Peyer's patch (tissue), 4 donors: ENCODE results near the gene MGRN1. TPM values are rescaled to one million over a fixed set of nuclear protein-coding genes. Genes with fewer than 3 reads are reported as not detected.
A peak's percentile ranks its signal among the peaks of the same experiment; 100 is the strongest.
"Not testable (repeated sequence)": the region's sequence is repeated elsewhere in the genome, so short reads cannot be mapped to it uniquely, and the experiment has no call there.

Experiments
- DNase-seq, 3 donors: peaks; one replicate each; pipeline ENCODE4 v3.0.0-alpha.2; 2017 to 2019
- H3K27ac ChIP-seq, 4 donors: fragments of 200-600 bp; sonication (generic); one replicate each; pipeline ENCODE4 v1.5.1; 2016 to 2019
- H3K27me3 ChIP-seq, 2 donors: fragments of 200-600 bp; sonication (generic); one replicate each; pipeline ENCODE4 v1.5.1; 2019
- H3K36me3 ChIP-seq, 3 donors: fragments of 200-600 bp; sonication (generic); one replicate each; pipeline ENCODE4 v1.5.1; 2016 to 2019
- H3K4me1 ChIP-seq, 4 donors: fragments of 200-600 bp; sonication (generic); one replicate each; pipeline ENCODE4 v1.5.1; 2016 to 2019
- H3K4me3 ChIP-seq, 4 donors: fragments of 200-600 bp; sonication (generic); 1 replicate in 3 of 4; 2 replicates in 1 of 4; pipeline ENCODE4 v1.5.1; 2016 to 2019; ENCODE audit warnings: mild to moderate bottlenecking in 1 of 4
- H3K9me3 ChIP-seq, 4 donors: fragments of 200-600 bp; sonication (generic); one replicate each; pipeline ENCODE4 v1.5.1; 2016 to 2019; ENCODE audit warnings: mild to moderate bottlenecking in 1 of 4
- CTCF ChIP-seq, 6 experiments: fragments of 450-650 bp in 4 of 6; fragments of 200-600 bp in 2 of 6; sonication (generic) in 1 of 6; IDR thresholded peaks; one replicate each; pipeline ENCODE4 v1.5.1; 2017 to 2019; ENCODE audit warnings: antibody characterized with exemption in 6 of 6, mild to moderate bottlenecking in 3 of 6, moderate library complexity in 1 of 6
- POLR2A ChIP-seq, 2 donors: fragments of 450-650 bp; IDR thresholded peaks; one replicate each; pipeline ENCODE4 v1.5.1; 2017; ENCODE audit warnings: antibody characterized with exemption in 2 of 2, mild to moderate bottlenecking in 2 of 2, moderate library complexity in 2 of 2
- total RNA-seq, 4 donors: library from RNA; depleted of rRNA; stranded (reverse); fragments of >200 nt; gene quantifications; one replicate each; pipeline ENCODE4 v1.1.0, GENCODE V29; 2016

MGRN1 gene
- total RNA-seq, 4 donors from 2014 or later = 74.1 to 147 (median 93.8) TPM

- peak; percentile 66 to 84 (median 83) for DNase-seq
- H3K4me3 ChIP-seq, H3K27ac ChIP-seq, H3K27me3 ChIP-seq, H3K9me3 ChIP-seq: not testable (repeated sequence)
- H3K36me3 ChIP-seq = peaks cover 0 to 44% (median 0%) of the 10 kb centered on the region in 3 donors
- peaks cover 0 to 28% (median 0%) of the 10 kb centered on the region in 4 donors for H3K4me1 ChIP-seq
- TF ChIP-seq CTCF (IDR thresholded peaks at IDR 0.05) = peak; percentile 36 to 81 (median 76)
Observed at GRCh38 chr16:4650443-4651074, 25.9 kb downstream of the MGRN1 start.

- H3K27me3 ChIP-seq = no peaks in the 10 kb centered on the region
- peaks cover 0 to 50% (median 0%) of the 10 kb centered on the region in 3 donors for H3K36me3 ChIP-seq
- no peak overlapping the region for H3K27ac ChIP-seq
- TF ChIP-seq POLR2A (IDR thresholded peaks at IDR 0.05) (no peak), CTCF (IDR thresholded peaks at IDR 0.05) (no peak)
- DNase-seq = no peak
- no peak overlapping the region for H3K4me3 ChIP-seq
- H3K9me3 ChIP-seq = no peaks in the 10 kb centered on the region
- H3K4me1 ChIP-seq = peaks cover 0 to 33% (median 0%) of the 10 kb centered on the region in 4 donors
Observed at GRCh38 chr16:4651827-4652226, 27.2 kb downstream of the MGRN1 start.

DNA sequence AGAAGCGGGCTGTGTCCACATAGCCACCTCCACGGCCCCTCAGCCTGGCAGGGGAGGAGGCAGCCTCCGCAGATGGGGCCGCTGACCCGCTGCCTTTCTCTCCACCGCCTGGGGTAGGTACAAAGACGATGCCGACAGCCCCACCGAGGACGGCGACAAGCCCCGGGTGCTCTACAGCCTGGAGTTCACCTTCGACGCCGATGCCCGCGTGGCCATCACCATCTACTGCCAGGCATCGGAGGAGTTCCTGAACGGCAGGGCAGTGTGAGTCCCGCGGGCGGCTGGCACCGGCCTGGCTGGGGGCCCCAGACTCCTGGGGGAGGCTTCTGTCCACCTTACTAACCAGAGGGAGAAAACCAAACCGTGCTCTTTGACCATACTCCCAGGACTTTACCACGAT lies 27.9 kb downstream of the MGRN1 start:
- H3K36me3 ChIP-seq = peaks cover 0 to 57% (median 0%) of the 10 kb centered on the region in 3 donors
- peak overlapping the region in 3 of 4 donors; percentile 49 to 89 (median 88) for H3K27ac ChIP-seq
- no peaks in the 10 kb centered on the region for H3K9me3 ChIP-seq
- no peak for TF ChIP-seq CTCF (IDR thresholded peaks at IDR 0.05)
- H3K4me3 ChIP-seq = no peak overlapping the region
- H3K4me1 ChIP-seq = peaks cover 0 to 33% (median 0%) of the 10 kb centered on the region in 4 donors
- no peaks in the 10 kb centered on the region for H3K27me3 ChIP-seq
- DNase-seq = no peak

DNA sequence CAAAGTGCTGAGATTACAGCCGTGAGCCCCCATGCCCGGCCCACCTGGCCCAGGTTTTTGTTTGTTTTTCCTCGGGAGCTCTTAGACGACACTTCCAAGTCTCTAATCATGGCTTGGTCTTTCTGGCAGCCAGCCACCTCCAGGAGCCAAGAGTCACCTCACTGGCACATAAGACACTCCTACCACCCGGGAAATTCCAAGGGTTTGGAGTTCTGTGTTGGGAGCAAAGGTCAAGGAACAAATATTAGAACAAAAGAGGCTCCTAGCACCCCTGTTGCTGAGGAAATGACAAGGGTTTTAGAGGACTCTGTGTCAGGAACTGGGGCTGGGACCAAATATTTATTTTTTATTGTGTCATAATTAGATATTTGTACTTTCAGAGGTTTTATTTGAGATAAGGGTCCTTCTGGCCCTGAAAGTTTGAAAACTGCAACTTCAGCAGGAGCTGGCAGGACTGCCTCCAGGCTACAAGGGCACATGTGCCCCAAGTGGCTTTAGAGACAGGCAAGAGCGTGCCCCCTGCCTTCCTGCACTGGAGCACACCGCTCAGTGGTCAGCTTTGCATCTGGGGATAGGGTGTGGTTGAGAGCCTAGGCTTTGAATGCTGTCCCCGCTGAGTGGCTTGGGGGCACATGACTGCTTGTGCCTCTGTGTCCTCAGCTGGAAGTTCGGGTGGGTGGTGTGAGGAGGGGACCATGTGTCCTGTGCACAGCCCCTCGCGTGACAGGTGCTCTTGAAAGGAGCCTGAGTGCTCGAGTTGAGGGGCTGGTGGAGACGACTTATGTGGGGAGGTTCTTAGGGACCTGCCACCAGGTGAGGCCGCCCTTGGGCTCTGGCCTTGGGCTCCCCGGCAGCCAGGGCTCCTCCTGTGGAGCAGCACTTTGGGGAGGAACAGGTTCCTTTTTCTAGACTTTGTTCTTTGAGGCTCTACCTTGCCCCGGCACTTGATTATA lies 29.7 kb downstream of the MGRN1 start:
- H3K27ac ChIP-seq = peak overlapping the region in 3 of 4 donors; percentile 49 to 89 (median 88)
- H3K36me3 ChIP-seq = peaks cover 0 to 74% (median 0%) of the 10 kb centered on the region in 3 donors
- no peaks in the 10 kb centered on the region for H3K27me3 ChIP-seq
- peak in 2 of 3 donors; percentile 85 to 89 for DNase-seq
- no peaks in the 10 kb centered on the region for H3K9me3 ChIP-seq
- TF ChIP-seq POLR2A (IDR thresholded peaks at IDR 0.05) (no peak), CTCF (IDR thresholded peaks at IDR 0.05) (peak in 1 of 6 experiments; percentile 4)
- H3K4me3 ChIP-seq = no peak overlapping the region
- peaks cover 0 to 33% (median 0%) of the 10 kb centered on the region in 4 donors for H3K4me1 ChIP-seq

- H3K4me1 ChIP-seq = peaks cover 0 to 35% (median 0%) of the 10 kb centered on the region in 4 donors
- H3K4me3 ChIP-seq = no peak overlapping the region
- no peak for DNase-seq
- TF ChIP-seq POLR2A (IDR thresholded peaks at IDR 0.05) (no peak), CTCF (IDR thresholded peaks at IDR 0.05) (no peak)
- H3K9me3 ChIP-seq = no peaks in the 10 kb centered on the region
- peaks cover 0 to 76% (median 0%) of the 10 kb centered on the region in 3 donors for H3K36me3 ChIP-seq
- H3K27ac ChIP-seq = peak overlapping the region in 3 of 4 donors; percentile 49 to 89 (median 88)
- H3K27me3 ChIP-seq = no peaks in the 10 kb centered on the region
Observed at GRCh38 chr16:4654964-4655590, 30.5 kb downstream of the MGRN1 start.
